ENCODE results near the gene KRTAP12-3. TPM values are rescaled to one million over a fixed set of nuclear protein-coding genes. Genes with fewer than 3 reads are reported as not detected.

The KRTAP12-3 gene
- total and polyA plus RNA-seq, 10 of the 15 experiments (the other 5 are each of a cell fraction or from before 2014, with no cell fraction given) = not detected

DNA sequence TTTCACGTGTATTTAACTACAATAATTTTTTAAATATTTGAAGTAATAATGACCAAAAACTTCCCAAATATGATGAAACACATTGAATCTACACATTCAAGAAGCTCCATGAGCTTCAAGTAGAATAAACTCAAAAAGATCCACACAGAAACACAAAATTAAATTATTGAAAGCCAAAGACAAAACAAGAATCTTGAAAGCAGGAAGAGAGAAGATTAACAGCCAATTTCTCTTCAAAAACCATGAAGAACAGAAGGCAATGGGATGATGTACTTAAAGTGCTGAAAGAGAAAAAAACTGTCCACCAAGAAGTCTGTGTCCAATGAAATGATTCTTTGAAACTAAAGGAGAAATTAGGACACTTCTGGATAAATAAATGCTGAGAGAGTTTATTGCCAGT, 25.7 kb upstream of the KRTAP12-3 start:
- ChIA-PET RAD21 (ENCODE audit: unreplicated experiment) (no interaction called here), SMC1A (ENCODE audit: uncharacterized antibody, unreplicated experiment) (no interaction called here), CTCF (no interaction called here), POLR2A (no interaction called here)
- H4K20me1 ChIP-seq (ENCODE audit: control insufficient read depth, insufficient read depth) = no peaks in the 10 kb centered on the region
- H3K27me3 ChIP-seq (replicated peaks in 1 of 2; ENCODE audit: control insufficient read depth in 2 of 2, insufficient read depth in 2 of 2, low read length in 1 of 2) = no peaks in the 10 kb centered on the region
- H3K4me3 ChIP-seq = no peak overlapping the region
- FAIRE-seq (no peak), DNase-seq (ENCODE audit: low read depth, low spot score) (no peak), ATAC-seq (no peak)
- TF ChIP-seq KLF5 (IDR thresholded peaks at IDR 0.05; ENCODE audit: partially characterized antibody) = no peak
- H3K9me3 ChIP-seq (replicated peaks; ENCODE audit: control insufficient read depth, insufficient read depth, low read length) = peaks cover 9% of the 10 kb centered on the region; the same call in 1 of the 3 replicates
- no peaks in the 10 kb centered on the region for H3K36me3 ChIP-seq (ENCODE audit: control insufficient read depth in 2 of 2, insufficient read depth in 2 of 2, low read length in 1 of 2)
- H2AFZ ChIP-seq (ENCODE audit: control insufficient read depth, low read depth, low read length) = no peak overlapping the region
- WGBS (ENCODE audit: insufficient coverage, insufficient replicate concordance, low lambda C conversion rate, missing lambda C conversion rate) = 5% methylated on average over 1 of the region's 1 CpG
- no peaks in the 10 kb centered on the region for H3K4me1 ChIP-seq (ENCODE audit: control insufficient read depth, insufficient read depth, low read length)
- BruUV-seq (replicated peaks) = no TSS peak
- intact Hi-C loops (cut with micrococcal nuclease; ENCODE audit: unreplicated experiment) = no loop called here
- in situ Hi-C loops (cut with MboI) = no loop called here
- no peaks in the 10 kb centered on the region for H3K79me2 ChIP-seq (ENCODE audit: control insufficient read depth, insufficient read depth, low read length)
- H3K27ac ChIP-seq (ENCODE audit: control insufficient read depth, insufficient read depth) = no peak overlapping the region
- no peak overlapping the region for H3K4me2 ChIP-seq (ENCODE audit: control insufficient read depth, insufficient read depth)
- H3K9ac ChIP-seq (ENCODE audit: control insufficient read depth, insufficient read depth, low read length) = no peak overlapping the region

DNA sequence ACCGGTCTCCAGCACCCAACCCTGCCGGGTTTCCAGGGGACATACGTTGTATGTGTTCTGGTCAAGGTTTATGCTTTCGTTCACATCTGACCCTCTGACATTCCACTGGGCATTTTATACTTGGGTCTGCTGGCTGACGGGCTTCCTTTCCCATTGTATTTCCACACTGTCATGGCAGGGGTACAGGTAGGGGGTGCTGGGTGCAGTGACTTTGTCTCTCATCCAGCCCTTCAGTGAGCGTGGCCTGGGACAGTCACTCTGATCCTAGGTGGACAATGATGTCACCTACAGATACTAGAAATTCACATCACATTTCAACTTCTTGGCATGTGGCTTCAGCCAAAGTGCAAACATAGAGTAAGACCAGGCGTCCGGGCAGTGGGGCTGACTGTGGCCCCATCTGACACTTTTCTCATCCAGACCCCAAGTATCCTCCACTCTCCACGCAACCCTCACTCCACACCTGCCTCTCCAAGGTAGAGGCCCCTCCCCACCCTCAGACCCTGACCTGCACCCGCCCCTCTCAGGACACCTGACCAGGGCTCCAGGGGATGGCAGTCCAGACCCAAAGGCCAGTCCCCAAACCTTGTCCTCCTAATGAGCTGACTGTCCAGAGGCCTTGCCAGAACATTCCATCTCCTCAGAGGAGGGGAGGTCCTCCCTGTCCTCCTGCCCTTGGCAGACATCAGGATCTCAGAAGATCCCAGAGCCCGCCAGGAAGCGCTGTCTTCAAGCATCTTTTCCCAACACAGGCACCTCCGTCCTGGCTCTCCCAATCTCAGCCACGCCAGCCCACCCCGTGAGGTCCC, 21.3 kb upstream of the KRTAP12-3 start:
- no TSS peak for BruUV-seq (replicated peaks)
- H3K27me3 ChIP-seq (replicated peaks in 1 of 2; ENCODE audit: control insufficient read depth in 2 of 2, insufficient read depth in 2 of 2, low read length in 1 of 2) = no peaks in the 10 kb centered on the region
- DNase-seq (ENCODE audit: low read depth, low spot score) (no peak), ATAC-seq (no peak), FAIRE-seq (no peak)
- H4K20me1 ChIP-seq (ENCODE audit: control insufficient read depth, insufficient read depth) = no peaks in the 10 kb centered on the region
- H3K79me2 ChIP-seq (ENCODE audit: control insufficient read depth, insufficient read depth, low read length) = no peaks in the 10 kb centered on the region
- H3K4me2 ChIP-seq (ENCODE audit: control insufficient read depth, insufficient read depth) = no peak overlapping the region
- ChIA-PET SMC1A (ENCODE audit: uncharacterized antibody, unreplicated experiment) (no interaction called here), POLR2A (no interaction called here), CTCF (no interaction called here), RAD21 (ENCODE audit: unreplicated experiment) (no interaction called here)
- H3K4me3 ChIP-seq = no peak overlapping the region
- 39% methylated on average over 13 of the region's 15 CpGs for WGBS (ENCODE audit: insufficient coverage, insufficient replicate concordance, low lambda C conversion rate, missing lambda C conversion rate)
- H3K9me3 ChIP-seq (replicated peaks; ENCODE audit: control insufficient read depth, insufficient read depth, low read length) = no peaks in the 10 kb centered on the region; the same call in 2 of the 3 replicates
- in situ Hi-C loops (cut with MboI) (no loop called here), intact Hi-C loops (cut with micrococcal nuclease; ENCODE audit: unreplicated experiment) (no loop called here)
- no peaks in the 10 kb centered on the region for H3K36me3 ChIP-seq (ENCODE audit: control insufficient read depth in 2 of 2, insufficient read depth in 2 of 2, low read length in 1 of 2)
- no peak overlapping the region for H3K27ac ChIP-seq (ENCODE audit: control insufficient read depth, insufficient read depth)
- H3K4me1 ChIP-seq (ENCODE audit: control insufficient read depth, insufficient read depth, low read length) = no peaks in the 10 kb centered on the region
- no peak overlapping the region for H3K9ac ChIP-seq (ENCODE audit: control insufficient read depth, insufficient read depth, low read length)
- no peak overlapping the region for H2AFZ ChIP-seq (ENCODE audit: control insufficient read depth, low read depth, low read length)
- TF ChIP-seq FOXM1 (IDR thresholded peaks at IDR 0.05; ENCODE audit: low read depth, low read length) (no peak), RELA (IDR thresholded peaks at IDR 0.05; ENCODE audit: borderline replicate concordance, partially characterized antibody) (no peak), POLR2A (IDR thresholded peaks at IDR 0.05; ENCODE audit: low read depth, low read length) (no peak), DPF2 (IDR thresholded peaks at IDR 0.05) (no peak), SRF (IDR thresholded peaks at IDR 0.05; ENCODE audit: low read depth in 2 of 2, low read length in 2 of 2) (no peak), RCOR1 (conservative IDR thresholded peaks at IDR 0.05; ENCODE audit: low read depth, low read length) (no peak)
- TF ChIP-seq, protein P1, sequence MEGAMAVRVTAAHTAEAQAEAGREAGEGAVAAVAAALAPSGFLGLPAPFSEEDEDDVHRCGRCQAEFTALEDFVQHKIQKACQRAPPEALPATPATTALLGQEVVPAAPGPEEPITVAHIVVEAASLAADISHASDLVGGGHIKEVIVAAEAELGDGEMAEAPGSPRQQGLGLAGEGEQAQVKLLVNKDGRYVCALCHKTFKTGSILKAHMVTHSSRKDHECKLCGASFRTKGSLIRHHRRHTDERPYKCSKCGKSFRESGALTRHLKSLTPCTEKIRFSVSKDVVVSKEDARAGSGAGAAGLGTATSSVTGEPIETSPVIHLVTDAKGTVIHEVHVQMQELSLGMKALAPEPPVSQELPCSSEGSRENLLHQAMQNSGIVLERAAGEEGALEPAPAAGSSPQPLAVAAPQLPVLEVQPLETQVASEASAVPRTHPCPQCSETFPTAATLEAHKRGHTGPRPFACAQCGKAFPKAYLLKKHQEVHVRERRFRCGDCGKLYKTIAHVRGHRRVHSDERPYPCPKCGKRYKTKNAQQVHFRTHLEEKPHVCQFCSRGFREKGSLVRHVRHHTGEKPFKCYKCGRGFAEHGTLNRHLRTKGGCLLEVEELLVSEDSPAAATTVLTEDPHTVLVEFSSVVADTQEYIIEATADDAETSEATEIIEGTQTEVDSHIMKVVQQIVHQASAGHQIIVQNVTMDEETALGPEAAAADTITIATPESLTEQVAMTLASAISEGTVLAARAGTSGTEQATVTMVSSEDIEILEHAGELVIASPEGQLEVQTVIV (IDR thresholded peaks at IDR 0.05; ENCODE audit: borderline replicate concordance, partially characterized antibody) = no peak
- TF ChIP-seq, protein P2, sequence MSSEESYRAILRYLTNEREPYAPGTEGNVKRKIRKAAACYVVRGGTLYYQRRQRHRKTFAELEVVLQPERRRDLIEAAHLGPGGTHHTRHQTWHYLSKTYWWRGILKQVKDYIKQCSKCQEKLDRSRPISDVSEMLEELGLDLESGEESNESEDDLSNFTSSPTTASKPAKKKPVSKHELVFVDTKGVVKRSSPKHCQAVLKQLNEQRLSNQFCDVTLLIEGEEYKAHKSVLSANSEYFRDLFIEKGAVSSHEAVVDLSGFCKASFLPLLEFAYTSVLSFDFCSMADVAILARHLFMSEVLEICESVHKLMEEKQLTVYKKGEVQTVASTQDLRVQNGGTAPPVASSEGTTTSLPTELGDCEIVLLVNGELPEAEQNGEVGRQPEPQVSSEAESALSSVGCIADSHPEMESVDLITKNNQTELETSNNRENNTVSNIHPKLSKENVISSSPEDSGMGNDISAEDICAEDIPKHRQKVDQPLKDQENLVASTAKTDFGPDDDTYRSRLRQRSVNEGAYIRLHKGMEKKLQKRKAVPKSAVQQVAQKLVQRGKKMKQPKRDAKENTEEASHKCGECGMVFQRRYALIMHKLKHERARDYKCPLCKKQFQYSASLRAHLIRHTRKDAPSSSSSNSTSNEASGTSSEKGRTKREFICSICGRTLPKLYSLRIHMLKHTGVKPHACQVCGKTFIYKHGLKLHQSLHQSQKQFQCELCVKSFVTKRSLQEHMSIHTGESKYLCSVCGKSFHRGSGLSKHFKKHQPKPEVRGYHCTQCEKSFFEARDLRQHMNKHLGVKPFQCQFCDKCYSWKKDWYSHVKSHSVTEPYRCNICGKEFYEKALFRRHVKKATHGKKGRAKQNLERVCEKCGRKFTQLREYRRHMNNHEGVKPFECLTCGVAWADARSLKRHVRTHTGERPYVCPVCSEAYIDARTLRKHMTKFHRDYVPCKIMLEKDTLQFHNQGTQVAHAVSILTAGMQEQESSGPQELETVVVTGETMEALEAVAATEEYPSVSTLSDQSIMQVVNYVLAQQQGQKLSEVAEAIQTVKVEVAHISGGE (CRISPR knock-in tag; IDR thresholded peaks at IDR 0.05) = no peak
- TF ChIP-seq, protein P3, sequence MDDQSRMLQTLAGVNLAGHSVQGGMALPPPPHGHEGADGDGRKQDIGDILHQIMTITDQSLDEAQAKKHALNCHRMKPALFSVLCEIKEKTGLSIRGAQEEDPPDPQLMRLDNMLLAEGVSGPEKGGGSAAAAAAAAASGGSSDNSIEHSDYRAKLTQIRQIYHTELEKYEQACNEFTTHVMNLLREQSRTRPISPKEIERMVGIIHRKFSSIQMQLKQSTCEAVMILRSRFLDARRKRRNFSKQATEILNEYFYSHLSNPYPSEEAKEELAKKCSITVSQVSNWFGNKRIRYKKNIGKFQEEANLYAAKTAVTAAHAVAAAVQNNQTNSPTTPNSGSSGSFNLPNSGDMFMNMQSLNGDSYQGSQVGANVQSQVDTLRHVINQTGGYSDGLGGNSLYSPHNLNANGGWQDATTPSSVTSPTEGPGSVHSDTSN (IDR thresholded peaks at IDR 0.05; ENCODE audit: insufficient replicate concordance, low read depth, low read length) = no peak
